ENCODE results near the gene SRSF6. TPM values are rescaled to one million over a fixed set of nuclear protein-coding genes. Genes with fewer than 3 reads are reported as not detected.

SRSF6 gene
- total and polyA plus RNA-seq, 2 experiments from 2014 or later, result 60.1 to 61.5 TPM

DNA sequence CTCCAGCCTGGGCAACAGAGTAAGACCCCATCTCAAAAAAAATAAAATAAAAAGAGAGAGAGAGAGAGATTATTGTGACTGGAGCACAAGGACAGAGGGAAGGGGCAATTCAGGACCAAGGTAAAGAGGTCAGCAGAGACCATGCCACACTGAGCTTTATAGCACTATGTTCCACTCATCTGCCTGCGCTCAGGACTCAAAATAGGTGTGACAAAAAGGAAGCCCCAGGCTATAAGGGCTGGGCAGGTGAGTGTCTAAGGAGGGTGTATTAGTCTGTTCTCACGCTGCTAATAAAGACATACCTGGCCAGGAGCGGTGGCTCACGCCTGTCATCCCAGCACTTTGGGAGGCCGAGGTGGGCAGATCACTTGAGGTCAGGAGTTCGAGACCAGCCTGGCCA lies 23.1 kb upstream of the SRSF6 start:
- H4K20me1 ChIP-seq (replicated peaks; ENCODE audit: insufficient read depth), result no peaks in the 10 kb centered on the region
- ATAC-seq (no peak), DNase-seq (ENCODE audit: low spot score) (no peak)
- H3K36me3 ChIP-seq (ENCODE audit: insufficient read depth), result no peaks in the 10 kb centered on the region
- H3K27ac ChIP-seq (ENCODE audit: low read depth), result no peak overlapping the region
- no peaks in the 10 kb centered on the region for H3K4me1 ChIP-seq (ENCODE audit: insufficient read depth)
- Mint-ChIP-seq H3K4me3 (no peak overlapping the region), H3K27me3 (ENCODE audit: insufficient read depth, low read depth, poor library complexity) (peaks cover under 1% of the 10 kb centered on the region), H3K4me1 (peaks cover 6% of the 10 kb centered on the region), H3K9me3 (peaks cover 93% of the 10 kb centered on the region), H3K36me3 (ENCODE audit: low read depth) (peaks cover 19% of the 10 kb centered on the region), H3K27ac (no peak overlapping the region)
- no peaks in the 10 kb centered on the region for H3K9me2 ChIP-seq (ENCODE audit: insufficient read depth)
- no peak overlapping the region for H2AFZ ChIP-seq
- H3K79me2 ChIP-seq (replicated peaks; ENCODE audit: insufficient read depth), result no peaks in the 10 kb centered on the region
- H3K4me2 ChIP-seq, result no peak overlapping the region
- H3K4me3 ChIP-seq, result no peak overlapping the region
- no peaks in the 10 kb centered on the region for H3F3A ChIP-seq (replicated peaks; ENCODE audit: low read depth)
- no peaks in the 10 kb centered on the region for H3K27me3 ChIP-seq (ENCODE audit: insufficient read depth)
- no peak for TF ChIP-seq NANOG (IDR thresholded peaks at IDR 0.05; ENCODE audit: borderline replicate concordance)

DNA sequence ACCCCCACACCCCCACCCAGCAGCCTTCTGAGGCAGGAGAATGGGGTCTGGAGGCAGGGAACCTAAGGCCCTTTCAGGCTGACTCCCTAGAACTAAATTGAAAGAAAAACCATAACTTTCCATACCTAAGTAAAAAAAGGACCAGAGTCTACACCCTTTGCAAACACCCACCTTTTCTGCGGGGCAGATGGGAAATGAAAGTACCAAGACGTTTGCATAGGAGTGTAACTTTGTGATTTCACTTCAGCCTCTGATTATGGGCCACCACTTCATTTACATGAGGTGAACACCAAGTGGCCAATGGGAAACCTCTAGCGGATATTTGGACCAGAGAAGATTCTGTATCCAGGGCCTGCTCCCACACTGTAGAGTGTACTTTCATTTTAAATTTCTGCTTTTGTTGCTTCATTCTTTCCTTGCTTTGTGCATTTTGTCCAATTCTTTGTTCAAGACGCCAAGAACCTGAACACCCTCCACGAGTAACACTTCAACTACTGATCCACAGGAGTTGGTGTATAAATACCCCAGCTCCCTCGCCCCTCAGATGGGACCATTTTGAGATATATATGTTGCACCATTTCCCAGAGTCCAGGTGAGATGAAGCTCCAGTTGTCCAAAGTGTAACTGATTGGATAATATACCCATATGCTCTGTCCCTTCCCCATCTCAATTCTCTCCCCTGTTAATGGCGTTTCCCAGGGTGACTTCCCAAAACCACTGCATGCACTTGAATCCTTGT lies 18.9 kb upstream of the SRSF6 start:
- H3F3A ChIP-seq (replicated peaks; ENCODE audit: low read depth), result no peaks in the 10 kb centered on the region
- Mint-ChIP-seq H3K4me3 (no peak overlapping the region), H3K27me3 (ENCODE audit: insufficient read depth, low read depth, poor library complexity) (no peaks in the 10 kb centered on the region), H3K27ac (no peak overlapping the region), H3K9me3 (peaks cover 85% of the 10 kb centered on the region), H3K4me1 (no peaks in the 10 kb centered on the region), H3K36me3 (ENCODE audit: low read depth) (peaks cover 11% of the 10 kb centered on the region)
- TF ChIP-seq ZNF331 (CRISPR knock-in tag; IDR thresholded peaks at IDR 0.05; ENCODE audit: low read depth), result no peak
- TF ChIP-seq EZH2 (IDR thresholded peaks at IDR 0.05; ENCODE audit: low read depth, unreplicated experiment), result no peak
- no peak for TF ChIP-seq POLR2AphosphoS5 (IDR thresholded peaks at IDR 0.05; ENCODE audit: low read depth)
- no peak for TF ChIP-seq NANOG (IDR thresholded peaks at IDR 0.05; ENCODE audit: borderline replicate concordance)
- TF ChIP-seq, protein P1, sequence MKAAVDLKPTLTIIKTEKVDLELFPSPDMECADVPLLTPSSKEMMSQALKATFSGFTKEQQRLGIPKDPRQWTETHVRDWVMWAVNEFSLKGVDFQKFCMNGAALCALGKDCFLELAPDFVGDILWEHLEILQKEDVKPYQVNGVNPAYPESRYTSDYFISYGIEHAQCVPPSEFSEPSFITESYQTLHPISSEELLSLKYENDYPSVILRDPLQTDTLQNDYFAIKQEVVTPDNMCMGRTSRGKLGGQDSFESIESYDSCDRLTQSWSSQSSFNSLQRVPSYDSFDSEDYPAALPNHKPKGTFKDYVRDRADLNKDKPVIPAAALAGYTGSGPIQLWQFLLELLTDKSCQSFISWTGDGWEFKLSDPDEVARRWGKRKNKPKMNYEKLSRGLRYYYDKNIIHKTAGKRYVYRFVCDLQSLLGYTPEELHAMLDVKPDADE (IDR thresholded peaks at IDR 0.05), result no peak
- no peak for TF ChIP-seq JUNB (IDR thresholded peaks at IDR 0.05; ENCODE audit: unreplicated experiment)
- no peak for TF ChIP-seq STAT1 (IDR thresholded peaks at IDR 0.05; ENCODE audit: unreplicated experiment)
- TF ChIP-seq EZH2phosphoT487 (IDR thresholded peaks at IDR 0.05; ENCODE audit: unreplicated experiment), result no peak
- no peak for TF ChIP-seq ZNF114 (CRISPR knock-in tag; IDR thresholded peaks at IDR 0.05)
- TF ChIP-seq, protein P2, sequence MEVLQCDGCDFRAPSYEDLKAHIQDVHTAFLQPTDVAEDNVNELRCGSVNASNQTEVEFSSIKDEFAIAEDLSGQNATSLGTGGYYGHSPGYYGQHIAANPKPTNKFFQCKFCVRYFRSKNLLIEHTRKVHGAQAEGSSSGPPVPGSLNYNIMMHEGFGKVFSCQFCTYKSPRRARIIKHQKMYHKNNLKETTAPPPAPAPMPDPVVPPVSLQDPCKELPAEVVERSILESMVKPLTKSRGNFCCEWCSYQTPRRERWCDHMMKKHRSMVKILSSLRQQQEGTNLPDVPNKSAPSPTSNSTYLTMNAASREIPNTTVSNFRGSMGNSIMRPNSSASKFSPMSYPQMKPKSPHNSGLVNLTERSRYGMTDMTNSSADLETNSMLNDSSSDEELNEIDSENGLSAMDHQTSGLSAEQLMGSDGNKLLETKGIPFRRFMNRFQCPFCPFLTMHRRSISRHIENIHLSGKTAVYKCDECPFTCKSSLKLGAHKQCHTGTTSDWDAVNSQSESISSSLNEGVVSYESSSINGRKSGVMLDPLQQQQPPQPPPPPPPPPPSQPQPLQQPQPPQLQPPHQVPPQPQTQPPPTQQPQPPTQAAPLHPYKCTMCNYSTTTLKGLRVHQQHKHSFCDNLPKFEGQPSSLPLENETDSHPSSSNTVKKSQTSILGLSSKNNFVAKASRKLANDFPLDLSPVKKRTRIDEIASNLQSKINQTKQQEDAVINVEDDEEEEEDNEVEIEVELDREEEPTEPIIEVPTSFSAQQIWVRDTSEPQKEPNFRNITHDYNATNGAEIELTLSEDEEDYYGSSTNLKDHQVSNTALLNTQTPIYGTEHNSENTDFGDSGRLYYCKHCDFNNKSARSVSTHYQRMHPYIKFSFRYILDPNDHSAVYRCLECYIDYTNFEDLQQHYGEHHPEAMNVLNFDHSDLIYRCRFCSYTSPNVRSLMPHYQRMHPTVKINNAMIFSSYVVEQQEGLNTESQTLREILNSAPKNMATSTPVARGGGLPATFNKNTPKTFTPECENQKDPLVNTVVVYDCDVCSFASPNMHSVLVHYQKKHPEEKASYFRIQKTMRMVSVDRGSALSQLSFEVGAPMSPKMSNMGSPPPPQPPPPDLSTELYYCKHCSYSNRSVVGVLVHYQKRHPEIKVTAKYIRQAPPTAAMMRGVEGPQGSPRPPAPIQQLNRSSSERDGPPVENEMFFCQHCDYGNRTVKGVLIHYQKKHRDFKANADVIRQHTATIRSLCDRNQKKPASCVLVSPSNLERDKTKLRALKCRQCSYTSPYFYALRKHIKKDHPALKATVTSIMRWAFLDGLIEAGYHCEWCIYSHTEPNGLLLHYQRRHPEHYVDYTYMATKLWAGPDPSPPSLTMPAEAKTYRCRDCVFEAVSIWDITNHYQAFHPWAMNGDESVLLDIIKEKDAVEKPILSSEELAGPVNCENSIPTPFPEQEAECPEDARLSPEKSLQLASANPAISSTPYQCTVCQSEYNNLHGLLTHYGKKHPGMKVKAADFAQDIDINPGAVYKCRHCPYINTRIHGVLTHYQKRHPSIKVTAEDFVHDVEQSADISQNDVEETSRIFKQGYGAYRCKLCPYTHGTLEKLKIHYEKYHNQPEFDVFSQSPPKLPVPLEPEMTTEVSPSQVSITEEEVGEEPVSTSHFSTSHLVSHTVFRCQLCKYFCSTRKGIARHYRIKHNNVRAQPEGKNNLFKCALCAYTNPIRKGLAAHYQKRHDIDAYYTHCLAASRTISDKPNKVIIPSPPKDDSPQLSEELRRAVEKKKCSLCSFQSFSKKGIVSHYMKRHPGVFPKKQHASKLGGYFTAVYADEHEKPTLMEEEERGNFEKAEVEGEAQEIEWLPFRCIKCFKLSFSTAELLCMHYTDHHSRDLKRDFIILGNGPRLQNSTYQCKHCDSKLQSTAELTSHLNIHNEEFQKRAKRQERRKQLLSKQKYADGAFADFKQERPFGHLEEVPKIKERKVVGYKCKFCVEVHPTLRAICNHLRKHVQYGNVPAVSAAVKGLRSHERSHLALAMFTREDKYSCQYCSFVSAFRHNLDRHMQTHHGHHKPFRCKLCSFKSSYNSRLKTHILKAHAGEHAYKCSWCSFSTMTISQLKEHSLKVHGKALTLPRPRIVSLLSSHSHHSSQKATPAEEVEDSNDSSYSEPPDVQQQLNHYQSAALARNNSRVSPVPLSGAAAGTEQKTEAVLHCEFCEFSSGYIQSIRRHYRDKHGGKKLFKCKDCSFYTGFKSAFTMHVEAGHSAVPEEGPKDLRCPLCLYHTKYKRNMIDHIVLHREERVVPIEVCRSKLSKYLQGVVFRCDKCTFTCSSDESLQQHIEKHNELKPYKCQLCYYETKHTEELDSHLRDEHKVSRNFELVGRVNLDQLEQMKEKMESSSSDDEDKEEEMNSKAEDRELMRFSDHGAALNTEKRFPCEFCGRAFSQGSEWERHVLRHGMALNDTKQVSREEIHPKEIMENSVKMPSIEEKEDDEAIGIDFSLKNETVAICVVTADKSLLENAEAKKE (CRISPR knock-in tag; IDR thresholded peaks at IDR 0.05), result no peak
- no peak for TF ChIP-seq REST (IDR thresholded peaks at IDR 0.05; ENCODE audit: unreplicated experiment)
- H3K36me3 ChIP-seq (ENCODE audit: insufficient read depth), result no peaks in the 10 kb centered on the region
- DNase-seq (ENCODE audit: low spot score) (no peak), ATAC-seq (no peak)
- H3K4me2 ChIP-seq, result no peak overlapping the region
- H3K4me1 ChIP-seq (ENCODE audit: insufficient read depth), result no peaks in the 10 kb centered on the region
- no peaks in the 10 kb centered on the region for H3K79me2 ChIP-seq (replicated peaks; ENCODE audit: insufficient read depth)
- H3K27me3 ChIP-seq (ENCODE audit: insufficient read depth), result no peaks in the 10 kb centered on the region
- no peak overlapping the region for H3K27ac ChIP-seq (ENCODE audit: low read depth)
- H3K9me2 ChIP-seq (ENCODE audit: insufficient read depth), result no peaks in the 10 kb centered on the region
- no peak overlapping the region for H2AFZ ChIP-seq
- H3K4me3 ChIP-seq, result no peak overlapping the region
- no peaks in the 10 kb centered on the region for H4K20me1 ChIP-seq (replicated peaks; ENCODE audit: insufficient read depth)

All from GM23338 (cell line).